COLO829 (cell line): ENCODE data around the gene MRPL55.
"Not testable (repeated sequence)": the region's sequence is repeated elsewhere in the genome, so short reads cannot be mapped to it uniquely, and the experiment has no call there.

Source experiments
- DNase-seq: peaks from one replicate; pipeline ENCODE4 v3.0.0; 2012; ENCODE audit warnings: low spot score

The MRPL55 gene

DNA sequence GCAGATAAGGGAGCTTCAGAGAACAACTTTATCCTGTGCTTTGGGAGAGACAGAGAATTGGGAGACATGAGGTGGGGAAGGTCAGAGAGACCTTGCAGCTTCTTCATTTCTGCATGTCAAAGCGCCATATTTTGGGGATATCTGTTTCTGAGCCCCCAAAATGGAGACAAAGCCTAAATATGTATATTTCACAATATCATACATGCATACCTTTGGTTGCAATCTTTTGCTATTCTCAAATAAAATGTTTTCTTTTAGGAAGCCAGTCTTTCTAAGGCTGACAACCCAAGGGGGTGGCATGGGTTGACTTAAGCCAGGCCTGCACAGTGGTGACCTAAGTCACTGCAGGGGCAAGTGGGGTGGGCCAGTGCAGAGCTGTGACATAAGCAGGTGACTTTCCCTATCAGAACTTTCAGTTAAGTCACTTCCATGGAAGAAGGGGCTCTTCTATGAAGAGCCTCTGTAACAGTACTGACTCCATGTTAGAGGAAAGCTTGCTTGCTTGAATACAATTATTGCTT, 13.9 kb upstream of the MRPL55 start:
- no peak for DNase-seq

DNA sequence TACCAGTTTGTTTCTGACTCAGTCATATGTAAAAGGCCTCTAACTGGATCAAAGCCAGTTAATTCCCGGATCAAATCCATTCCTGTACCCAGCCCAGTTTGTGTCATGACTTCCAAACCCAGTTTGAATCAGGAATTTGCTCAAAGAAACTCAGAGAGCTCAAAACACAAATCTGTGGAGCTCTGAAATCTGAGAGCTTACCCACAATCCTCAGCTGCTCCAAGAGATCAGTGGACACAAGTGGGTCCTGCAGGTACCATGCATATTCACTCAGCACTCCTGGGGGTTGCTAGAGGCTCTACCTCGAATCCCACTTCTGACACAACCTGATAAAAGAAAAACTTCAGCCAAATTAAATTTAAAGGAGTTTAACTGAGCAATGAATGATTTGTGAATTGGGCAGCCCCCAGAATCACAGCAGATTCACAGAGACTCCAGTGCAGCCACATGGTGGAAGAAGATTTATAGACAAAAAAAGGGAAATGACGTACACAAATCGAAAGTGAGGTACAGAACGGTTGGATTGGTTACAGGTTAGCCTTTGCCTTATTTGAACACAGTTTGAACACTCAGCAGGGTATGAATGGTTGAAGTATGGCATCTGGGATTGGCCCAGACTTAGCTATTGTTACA, 11.9 kb upstream of the MRPL55 start:
- no peak for DNase-seq

DNA sequence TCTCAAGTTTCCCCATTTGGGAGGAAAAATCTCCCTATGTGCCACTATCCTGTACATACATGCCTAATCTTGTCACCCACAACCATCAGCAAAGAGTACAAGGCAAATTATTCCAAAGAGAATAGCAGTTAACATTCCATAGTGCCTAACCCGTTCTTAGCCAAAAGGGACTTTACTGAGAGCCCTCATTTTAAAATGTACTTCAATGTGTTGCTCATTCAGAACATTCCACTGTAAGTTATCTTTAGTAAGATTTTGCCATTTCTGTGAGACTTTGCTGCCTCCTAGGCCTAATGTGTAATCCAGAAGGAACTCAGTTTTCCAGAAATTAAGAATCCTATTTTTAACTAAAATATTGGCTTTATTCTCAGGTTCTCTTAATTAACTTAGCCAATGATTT, 11.3 kb upstream of the MRPL55 start:
- no peak for DNase-seq

DNA sequence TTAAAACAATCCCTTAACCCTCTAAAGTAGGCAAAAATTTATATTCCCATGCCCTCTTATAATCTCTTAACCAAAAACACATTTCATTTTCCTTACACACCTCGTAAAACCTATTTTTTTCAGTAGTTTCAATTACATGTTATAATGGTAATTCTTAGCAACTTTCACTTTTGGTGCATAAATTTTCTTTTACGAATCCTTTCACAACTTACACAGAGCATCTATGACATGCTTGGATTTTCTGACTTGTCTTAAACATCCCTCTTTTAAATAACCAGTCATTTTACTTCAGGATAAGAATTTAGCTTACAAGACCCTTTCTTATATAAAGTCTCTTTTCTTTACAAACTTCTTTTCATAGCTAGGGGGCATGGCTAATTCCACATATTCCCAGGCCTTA, 8.9 kb upstream of the MRPL55 start:
- DNase-seq, result no peak

DNA sequence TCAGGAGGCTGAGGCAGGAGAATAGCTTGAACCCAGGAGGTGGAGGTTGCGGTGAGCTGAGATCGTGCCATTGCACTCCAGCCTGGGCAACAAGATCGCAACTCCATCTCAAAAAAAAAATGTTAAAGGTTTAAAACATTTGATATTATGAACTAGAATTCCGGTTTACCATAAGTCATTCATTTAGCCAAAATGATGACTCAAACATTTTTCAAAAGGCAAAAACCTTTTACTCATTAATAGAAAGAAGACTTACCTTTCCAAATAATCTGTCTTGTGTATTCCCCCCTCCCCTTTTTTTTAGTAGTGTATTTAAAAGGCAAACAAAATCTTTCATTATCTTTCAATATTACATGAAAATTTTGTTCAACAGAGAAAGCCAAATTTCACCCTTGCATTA, 8.2 kb upstream of the MRPL55 start:
- DNase-seq, result no peak

DNA sequence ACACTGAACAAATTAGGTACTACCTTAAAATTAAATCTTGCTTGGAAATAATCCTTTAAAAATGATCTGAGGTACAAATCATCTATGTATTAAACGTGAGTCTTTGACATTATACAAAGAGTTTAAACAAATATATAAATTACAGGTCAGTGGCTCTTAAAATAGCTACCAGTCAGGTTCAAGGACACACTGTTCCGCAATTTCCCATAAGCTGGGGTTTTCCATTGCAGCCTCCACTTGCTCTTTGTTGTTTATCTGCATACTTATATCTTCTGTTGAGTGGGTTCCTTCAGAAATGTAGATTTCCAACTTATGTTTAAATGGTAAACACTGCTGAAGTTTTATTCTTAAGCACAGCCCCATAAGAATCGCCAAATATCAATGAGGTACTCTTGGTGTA, 5.7 kb upstream of the MRPL55 start:
- DNase-seq, result no peak

DNA sequence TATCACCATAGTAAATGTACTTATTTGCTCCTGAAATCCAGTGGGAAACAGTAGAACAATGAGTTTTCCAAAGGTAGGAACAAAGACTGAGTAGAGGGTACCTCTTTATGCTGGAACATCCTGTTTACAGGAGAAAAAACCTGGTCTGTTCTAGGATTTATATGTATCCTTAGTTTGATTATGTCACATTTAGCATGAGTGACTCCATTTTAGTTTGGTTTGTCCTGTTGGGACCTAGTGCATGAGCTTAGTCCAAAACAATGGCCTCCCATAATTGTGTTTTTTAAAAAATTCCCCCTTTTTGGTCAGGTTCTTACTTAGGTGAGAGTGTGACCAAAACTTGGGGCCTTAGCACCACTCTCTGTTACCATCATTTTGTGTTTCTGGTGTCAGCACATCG, 3.5 kb upstream of the MRPL55 start:
- no peak for DNase-seq

DNA sequence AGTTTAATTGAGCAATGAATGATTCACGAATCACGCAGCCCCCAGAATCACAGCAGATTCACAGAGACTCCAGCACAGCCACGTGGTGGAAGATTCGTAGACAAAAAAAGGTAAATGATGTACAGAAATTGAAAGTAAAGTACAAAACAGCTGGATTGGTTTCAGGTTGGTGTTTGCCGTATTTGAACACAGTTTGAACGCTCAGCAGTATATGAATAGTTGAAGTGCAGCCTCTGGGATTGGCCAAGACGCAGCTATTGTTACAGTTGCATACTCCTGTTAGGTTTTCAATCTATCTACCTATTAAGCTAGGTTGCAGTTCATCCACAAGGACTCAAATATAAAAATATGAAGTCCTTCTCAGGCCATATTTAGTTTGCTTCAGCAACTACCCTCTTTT, 3.1 kb upstream of the MRPL55 start:
- DNase-seq, result no peak

DNA sequence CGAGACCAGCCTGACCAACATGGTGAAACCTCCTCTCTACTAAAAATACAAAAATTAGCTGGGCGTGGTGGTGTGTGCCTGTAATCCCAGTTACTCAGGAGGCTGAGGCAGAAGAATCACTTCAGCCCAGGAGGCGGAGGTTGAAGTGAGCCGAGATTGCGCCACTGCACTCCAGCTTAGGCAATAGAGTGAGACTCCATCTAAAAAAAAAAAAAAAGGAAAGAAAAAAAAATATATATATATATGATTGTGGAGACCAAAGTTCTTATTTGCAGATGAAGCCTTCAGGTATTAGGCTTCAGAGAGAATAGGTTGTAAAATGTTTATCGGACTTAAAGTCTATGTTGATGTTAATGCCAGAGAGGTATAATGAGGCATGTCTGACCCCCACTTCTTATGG, 2.2 kb upstream of the MRPL55 start:
- not testable (repeated sequence) for DNase-seq

DNA sequence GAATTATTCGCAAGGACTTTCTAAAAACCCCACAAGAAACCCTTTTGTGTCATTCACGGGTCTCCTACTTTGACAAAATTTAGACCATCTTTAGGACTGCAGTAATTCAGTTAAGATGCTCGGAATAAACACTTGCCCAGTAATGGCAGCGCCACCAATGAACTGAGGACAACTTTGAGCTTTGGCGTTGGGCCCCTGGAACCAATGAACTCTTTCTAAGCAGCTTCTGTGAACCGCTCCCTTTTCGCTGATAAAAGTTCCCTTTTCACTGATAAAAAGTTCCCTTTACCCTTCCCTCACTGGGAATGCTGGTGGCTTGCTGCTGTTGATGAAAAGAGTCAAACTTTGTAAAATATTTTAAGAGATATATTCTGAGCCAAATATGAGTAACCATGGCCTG, 1.5 kb upstream of the MRPL55 start:
- DNase-seq, result no peak

DNA sequence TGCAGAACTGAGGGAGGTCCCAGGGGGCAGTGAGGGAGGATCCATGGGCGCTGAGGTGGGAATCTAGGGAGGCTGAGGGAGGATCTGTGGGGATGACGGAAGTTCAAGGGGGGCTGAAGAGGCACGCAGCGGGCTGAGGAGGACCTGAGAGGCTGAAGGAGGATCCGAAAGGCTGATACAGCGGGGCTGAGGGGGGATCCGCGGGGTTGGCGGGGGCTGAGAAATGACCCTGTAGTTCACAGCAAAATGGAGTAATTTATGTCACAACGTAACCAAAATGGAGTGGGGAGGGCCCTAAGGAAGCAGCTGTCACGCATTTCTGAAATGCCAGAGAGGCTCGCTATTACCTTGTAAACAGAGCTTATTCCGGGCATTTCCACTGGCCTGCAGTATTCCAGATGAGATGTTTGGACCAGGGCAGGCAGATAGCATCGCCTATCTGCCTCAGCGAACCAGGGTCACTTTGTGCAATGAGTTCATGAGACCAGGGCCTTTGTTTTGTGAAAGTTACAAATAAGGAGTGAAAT, 926 bp upstream of the MRPL55 start:
- no peak for DNase-seq

DNA sequence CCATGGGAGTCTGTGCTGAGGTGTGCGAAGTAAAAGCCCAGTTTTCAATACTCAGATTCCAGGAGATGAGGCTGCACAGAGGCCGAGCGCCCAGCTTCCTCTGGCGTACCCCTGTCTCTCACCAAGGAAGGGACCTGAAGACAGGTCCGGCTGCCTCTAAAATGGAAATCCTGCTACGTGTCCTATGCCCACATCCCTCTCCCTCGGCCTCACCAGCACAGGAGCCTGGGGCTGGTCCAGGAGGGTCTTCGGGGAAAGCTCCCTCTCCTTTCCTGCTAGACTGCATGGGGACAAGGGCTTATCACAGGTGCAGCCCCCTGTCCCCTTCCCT, 392 bp downstream of the MRPL55 start:
- no peak for DNase-seq

DNA sequence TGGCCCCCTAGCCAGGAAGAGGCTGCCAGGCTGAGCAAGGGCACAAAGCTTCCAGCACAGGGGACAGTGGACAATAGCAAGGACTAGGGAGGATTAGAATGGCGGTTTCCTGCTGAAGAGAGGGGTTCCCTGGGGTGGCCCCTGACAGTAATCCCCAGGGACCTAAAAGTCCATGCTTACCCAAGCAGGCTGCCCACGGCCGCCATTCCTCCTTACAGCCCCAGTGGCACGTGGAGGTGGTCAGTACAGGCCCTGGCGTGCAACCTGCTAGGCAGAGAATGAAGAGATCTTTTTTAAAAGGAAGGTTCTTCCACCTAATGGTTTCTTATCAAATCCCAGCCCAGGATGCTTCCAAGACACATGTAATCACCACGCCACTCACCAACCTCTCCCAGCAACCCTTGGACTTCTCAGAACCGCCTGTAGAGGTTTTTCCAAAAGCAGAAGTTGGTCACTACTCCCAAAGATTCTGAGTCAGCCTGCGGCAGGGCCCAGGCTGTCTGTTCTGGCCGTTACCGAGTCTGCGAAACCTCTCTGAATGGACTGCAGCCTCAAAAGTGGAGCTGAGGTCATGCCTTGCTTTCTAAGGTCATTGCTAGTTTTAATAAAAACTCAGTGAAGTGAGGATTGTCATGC, 926 bp downstream of the MRPL55 start:
- no peak for DNase-seq

DNA sequence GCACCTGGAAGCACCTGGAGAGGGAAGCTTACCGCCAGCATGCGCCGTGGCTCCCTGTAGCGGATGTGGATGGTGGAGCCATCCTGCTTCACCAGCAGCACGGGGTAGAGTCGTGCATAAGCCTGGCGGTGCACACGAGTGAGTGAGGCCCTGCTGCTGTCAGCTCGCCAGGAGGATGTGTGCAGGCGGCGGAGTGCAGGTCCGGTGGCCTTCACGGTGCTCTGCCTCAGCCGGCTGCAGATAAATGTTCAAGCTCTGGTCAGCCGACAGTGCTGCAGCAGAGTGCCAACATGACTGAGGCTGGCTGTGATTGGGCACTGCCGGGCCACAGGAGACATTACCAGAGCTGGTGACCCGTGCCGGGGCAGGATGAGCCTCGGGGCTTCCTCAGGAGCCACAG, 1.5 kb downstream of the MRPL55 start:
- DNase-seq, result no peak

DNA sequence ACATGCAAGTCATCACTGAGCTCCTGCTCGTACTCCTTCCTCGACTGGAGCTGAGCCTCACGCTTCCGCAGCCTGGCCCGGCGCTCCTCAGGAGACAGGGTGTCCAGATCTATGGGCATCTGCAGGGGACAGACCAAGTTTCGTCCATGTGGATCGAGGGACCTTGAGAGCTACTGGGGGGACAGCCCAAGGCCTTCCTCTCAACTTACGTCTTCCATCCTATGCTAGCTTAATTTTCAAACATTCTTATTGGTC, 2.4 kb downstream of the MRPL55 start:
- DNase-seq, result no peak

DNA sequence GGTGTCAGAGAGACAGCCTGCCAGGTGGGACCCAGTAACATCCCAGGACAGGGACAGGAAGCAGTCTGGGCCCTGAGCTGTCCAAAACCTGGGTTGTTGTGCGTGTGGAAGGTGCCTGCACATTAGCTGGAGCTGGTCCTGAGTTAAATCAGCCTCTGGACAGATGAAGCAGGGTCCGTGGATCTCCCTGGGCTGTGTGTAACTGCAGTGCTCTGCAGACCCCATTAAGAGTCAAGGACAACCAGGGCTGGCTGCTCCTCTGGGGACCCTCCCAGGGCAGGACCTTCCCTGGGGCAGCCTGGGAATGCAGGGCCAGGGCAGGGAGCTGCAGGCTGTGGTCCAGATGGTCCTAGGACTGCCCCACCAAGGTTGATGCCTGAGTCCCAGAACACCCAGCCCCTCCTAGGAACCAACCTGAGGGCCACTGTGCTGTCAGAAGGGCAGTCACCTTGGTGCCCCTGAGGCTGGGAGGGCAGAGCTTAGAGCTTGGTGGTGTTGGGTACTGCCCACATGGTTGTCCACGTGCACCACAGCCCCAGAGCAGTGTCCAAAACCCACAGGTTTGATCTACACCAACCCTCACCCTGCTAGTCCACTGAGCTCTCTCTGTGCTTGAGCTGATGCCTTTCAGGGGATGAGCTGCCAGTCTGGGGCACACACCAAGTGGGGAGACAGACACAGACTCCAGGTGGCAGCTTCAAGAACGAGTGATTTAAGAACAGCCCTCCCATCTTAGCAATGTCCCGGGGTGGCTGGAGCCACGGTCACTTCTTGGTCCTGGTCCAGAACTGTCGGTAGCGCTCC, 2.9 kb downstream of the MRPL55 start:
- no peak for DNase-seq

DNA sequence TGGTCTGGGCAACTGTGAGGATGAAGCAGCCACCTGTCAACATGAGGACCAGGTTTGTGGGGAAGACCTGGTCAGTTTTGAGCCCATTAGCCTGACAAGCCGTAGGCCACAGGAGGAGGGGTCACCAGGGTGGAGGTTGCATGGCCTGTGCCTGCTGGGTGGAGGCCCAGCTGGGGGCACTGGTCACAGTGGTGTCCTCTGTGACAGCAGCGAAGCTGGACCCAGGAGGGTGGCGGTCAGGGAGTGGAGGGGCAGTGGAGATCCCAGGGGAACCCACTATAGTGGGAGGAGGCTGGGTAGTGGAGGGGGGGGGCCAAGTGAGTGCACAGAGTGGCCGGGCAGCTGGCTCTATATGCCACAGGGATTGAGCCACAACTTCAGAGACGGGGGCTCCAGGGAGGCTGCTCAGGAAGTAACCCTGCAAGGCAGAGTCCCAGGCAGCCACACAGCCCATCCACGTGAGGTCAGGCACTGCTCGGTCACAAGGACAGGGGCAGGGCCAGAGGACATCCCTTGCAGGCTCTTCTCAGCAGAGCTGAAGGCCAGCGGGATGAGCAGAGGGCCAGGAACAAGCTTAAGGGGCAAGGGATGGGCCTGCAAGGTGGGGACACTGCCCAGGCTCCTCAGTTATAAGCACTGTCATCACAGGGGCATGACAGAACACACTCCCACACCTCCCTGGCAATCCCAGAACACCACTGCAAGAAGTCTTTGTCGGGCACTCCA, 3.7 kb downstream of the MRPL55 start:
- DNase-seq, result no peak

DNA sequence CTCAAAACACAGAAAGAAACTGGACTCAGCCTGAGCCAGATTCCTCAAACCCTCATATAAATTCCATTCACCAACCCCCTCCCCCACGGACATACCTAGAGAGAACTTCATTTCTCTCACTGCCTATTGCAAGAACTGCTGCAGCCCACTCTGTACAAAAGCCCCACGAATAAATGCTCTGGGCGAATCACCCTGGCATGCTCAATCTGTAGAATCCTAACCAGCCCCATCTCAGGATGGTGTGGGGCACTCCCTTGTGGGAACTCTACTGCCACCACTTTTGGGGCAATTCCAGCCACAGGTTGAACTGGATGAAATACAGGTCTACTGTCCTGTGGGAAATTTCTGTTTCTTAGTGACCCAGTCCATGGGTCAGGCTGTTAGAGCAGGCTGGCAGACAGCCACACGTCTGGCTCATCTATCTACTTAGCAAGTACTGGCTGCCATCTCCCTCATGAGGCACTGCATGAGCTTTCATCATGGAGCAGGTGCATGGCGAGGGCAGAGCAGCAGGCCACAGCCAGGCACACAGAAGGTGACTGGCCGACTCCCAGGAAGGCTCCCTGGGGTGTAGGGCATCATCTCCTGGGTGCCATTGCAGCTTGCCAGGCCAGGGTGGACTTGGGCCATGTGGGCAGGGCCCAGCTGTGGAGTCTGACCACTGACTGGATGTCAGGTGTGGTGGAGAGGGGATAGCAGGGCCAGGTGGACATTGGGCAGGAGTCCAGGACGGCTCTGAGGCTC, 4.4 kb downstream of the MRPL55 start:
- DNase-seq, result no peak

DNA sequence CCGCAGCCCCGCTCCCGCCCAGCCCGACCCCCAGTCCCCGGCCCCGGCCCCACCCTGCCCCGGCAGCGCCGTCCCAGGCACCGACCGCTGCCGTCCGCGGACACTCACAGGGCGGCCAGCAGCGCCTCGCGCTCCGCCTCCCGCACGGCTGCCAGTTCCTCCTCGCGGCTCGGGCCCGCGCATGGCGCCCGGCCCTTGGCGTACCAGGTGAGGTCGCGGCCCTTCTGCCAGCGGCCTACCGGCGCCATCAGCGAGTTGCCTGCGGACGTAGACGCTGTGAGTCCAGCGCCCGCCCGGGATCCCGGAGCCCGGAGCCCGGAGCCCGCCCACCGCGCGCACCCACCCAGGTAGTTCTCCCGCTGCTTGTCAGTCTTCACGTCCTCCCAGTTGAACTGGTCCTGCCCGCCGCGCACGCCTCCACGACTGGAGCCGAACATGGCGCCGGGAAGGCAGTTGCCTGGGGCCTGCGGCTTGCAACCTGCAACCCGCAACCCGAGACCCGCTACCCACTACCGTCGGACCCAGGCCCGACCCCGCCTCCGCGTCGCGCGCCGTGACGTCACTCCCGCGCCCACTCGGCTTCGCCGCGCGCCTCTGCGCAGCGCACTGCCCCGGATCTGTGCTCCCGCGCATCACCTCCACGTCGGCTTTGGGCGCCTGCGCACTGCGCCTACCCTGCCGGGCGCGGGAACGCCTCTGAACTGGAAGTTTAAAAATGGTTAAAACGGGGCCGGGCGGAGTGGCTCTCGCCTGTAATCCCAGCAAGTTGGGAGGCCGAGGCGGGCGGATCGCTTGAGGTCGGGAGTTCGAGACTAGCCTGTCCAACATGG, 6.1 kb downstream of the MRPL55 start, which contains the start of gene C1orf35:
Gene C1orf35, minus strand, starts transcription at position 535 of the 830 bp plus-strand sequence. Its CDS starts 98 bp downstream, at position 437.
- peak; percentile 98 for DNase-seq

DNA sequence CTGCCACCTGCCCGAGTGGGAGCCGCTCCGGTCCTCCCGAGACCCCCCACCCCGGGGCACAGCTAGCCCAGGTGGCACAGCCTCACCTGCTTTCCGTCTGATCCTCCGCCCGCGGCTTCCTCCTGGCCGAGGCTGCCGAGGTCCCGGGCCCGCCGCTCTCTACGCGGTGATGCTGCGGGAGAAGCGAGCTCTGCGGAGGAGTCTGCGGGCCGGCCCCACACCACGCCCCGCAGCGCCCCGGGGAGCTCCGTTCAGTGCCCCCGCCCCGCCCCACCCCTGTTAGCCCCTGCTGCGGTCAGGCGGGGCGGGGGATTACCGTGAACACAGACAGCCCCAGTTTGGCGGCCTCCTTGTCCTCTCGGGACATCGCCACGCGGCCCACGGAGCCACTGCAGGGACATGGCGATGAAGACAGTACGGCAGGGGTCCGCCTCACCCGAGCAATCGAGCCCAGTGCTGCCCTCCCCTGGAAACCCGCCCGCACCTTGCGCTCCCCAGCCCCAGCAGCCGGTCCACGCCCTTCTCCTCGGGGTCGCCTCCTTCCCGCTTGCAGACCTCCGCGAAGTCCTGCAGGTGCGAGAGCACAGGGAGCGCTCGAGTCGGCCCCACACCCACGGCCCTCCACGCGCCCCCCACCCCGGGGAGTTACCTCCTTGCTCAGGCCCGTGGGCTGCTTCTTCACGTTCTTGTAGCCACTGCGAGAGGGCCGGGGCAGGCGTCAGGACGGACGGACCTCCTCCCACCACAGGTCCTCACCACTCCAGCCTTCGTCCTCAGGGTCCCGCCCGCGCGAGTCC, 6.9 kb downstream of the MRPL55 start:
- DNase-seq, result no peak
